Fibroblast of lung (primary cell): Measurements from ENCODE around the gene CEP72.

Experiments
- CTCF ChIP-seq, 2 donors: IDR thresholded peaks in 1 of 2; conservative IDR thresholded peaks in 1 of 2; 1 replicate in 1 of 2; 2 replicates in 1 of 2; pipeline ENCODE4 v1.5.1; 2011 to 2012; ENCODE audit warnings: low read length in 2 of 2, control low read depth in 1 of 2, inconsistent platforms in 1 of 2, low read depth in 1 of 2, mild to moderate bottlenecking in 1 of 2
- EZH2 ChIP-seq: IDR thresholded peaks from 2 replicates; pipeline ENCODE4 v1.5.1; 2012; ENCODE audit warnings: low read length, control low read depth, mild to moderate bottlenecking; ENCODE audit errors: missing control alignments

GRCh38 chr5:585962-586628 lies 26.0 kb upstream of the CEP72 start:
- TF ChIP-seq CTCF (conservative IDR thresholded peaks at IDR 0.05 in 1 of 2, IDR thresholded peaks at IDR 0.05 in 1 of 2; ENCODE audit: low read depth in 1 of 2, low read length in 2 of 2) (no peak), EZH2 (no peak)
